H9 (cell line): ENCODE measurements around the gene LRRC36. TPM values are rescaled to one million over a fixed set of nuclear protein-coding genes. Genes with fewer than 3 reads are reported as not detected.

ENCODE experiments used
- DNase-seq: peaks from one replicate; pipeline ENCODE4 v3.0.0-alpha.2; 2017
- H2AFZ ChIP-seq: one replicate; pipeline ENCODE4 v1.6.1; 2013; ENCODE audit warnings: mild to moderate bottlenecking, low read length, control low read depth, moderate library complexity
- H2AK5ac ChIP-seq: 2 replicates; pipeline ENCODE4 v1.6.1; 2013; ENCODE audit warnings: low read length, control low read depth, mixed read lengths; ENCODE audit not compliant: insufficient read length
- H2BK120ac ChIP-seq: one replicate; pipeline ENCODE4 v1.6.1; 2013; ENCODE audit warnings: low read depth, mild to moderate bottlenecking, low read length, control low read depth, inconsistent platforms; ENCODE audit not compliant: poor library complexity, severe bottlenecking
- H2BK12ac ChIP-seq: 2 replicates; pipeline ENCODE4 v1.6.1; 2013; ENCODE audit warnings: low read length, control low read depth, mixed read lengths, low read depth; ENCODE audit not compliant: insufficient read length
- H2BK15ac ChIP-seq: 2 replicates; pipeline ENCODE4 v1.6.1; 2013; ENCODE audit warnings: low read depth, low read length, control low read depth
- H2BK20ac ChIP-seq: one replicate; pipeline ENCODE4 v1.6.1; 2013; ENCODE audit warnings: low read depth, mild to moderate bottlenecking, low read length, control low read depth, inconsistent platforms; ENCODE audit not compliant: poor library complexity, severe bottlenecking
- H2BK5ac ChIP-seq: 2 replicates; pipeline ENCODE4 v1.6.1; 2013; ENCODE audit warnings: low read length, control low read depth, mixed read lengths; ENCODE audit not compliant: insufficient read length
- H3K14ac ChIP-seq: 2 replicates; pipeline ENCODE4 v1.6.1; 2013; ENCODE audit warnings: low read length, control low read depth; ENCODE audit not compliant: insufficient read depth
- H3K18ac ChIP-seq: 2 replicates; pipeline ENCODE4 v1.6.1; 2013; ENCODE audit warnings: low read depth, mild to moderate bottlenecking, mixed read lengths, low read length, control low read depth; ENCODE audit not compliant: insufficient read length
- H3K23ac ChIP-seq: 2 replicates; pipeline ENCODE4 v1.6.1; 2013; ENCODE audit warnings: low read length, control low read depth, mixed read lengths, low read depth; ENCODE audit not compliant: insufficient read length
- H3K23me2 ChIP-seq: 2 replicates; pipeline ENCODE4 v1.6.1; 2013; ENCODE audit warnings: low read depth, mild to moderate bottlenecking, mixed read lengths, low read length, control low read depth; ENCODE audit not compliant: insufficient read length, poor library complexity, severe bottlenecking
- H3K27ac ChIP-seq: 2 replicates; pipeline ENCODE4 v1.5.1; 2013; ENCODE audit warnings: low read length, control low read depth, mixed read lengths, low read depth; ENCODE audit not compliant: insufficient read length
- H3K27me3 ChIP-seq: 2 replicates; pipeline ENCODE4 v1.6.1; 2013; ENCODE audit warnings: low read length, control low read depth, inconsistent platforms; ENCODE audit not compliant: insufficient read depth
- H3K4ac ChIP-seq: 2 replicates; pipeline ENCODE4 v1.6.1; 2013; ENCODE audit warnings: low read depth, mild to moderate bottlenecking, control low read depth, inconsistent platforms, low read length, moderate library complexity
- H3K4me1 ChIP-seq: 2 replicates; pipeline ENCODE4 v1.6.1; 2013; ENCODE audit warnings: low read length, control low read depth, inconsistent platforms; ENCODE audit not compliant: insufficient read depth
- H3K4me2 ChIP-seq: 2 replicates; pipeline ENCODE4 v1.6.1; 2013; ENCODE audit warnings: low read length, control low read depth, mixed read lengths; ENCODE audit not compliant: insufficient read length, insufficient read depth
- H3K56ac ChIP-seq: 2 replicates; pipeline ENCODE4 v1.6.1; 2013; ENCODE audit warnings: low read depth, mild to moderate bottlenecking, mixed read lengths, low read length, control low read depth; ENCODE audit not compliant: insufficient read length
- H3K79me1 ChIP-seq: 2 replicates; pipeline ENCODE4 v1.6.1; 2013; ENCODE audit warnings: low read depth, mild to moderate bottlenecking, moderate library complexity, low read length, control low read depth, inconsistent platforms; ENCODE audit not compliant: insufficient read depth, poor library complexity, severe bottlenecking
- H3K79me2 ChIP-seq: 2 replicates; pipeline ENCODE4 v1.6.1; 2013; ENCODE audit warnings: low read length, control low read depth, inconsistent platforms; ENCODE audit not compliant: insufficient read depth
- H3K9ac ChIP-seq: 2 replicates; pipeline ENCODE4 v1.6.1; 2013; ENCODE audit warnings: low read length, control low read depth, mixed read lengths; ENCODE audit not compliant: insufficient read length; ENCODE audit errors: extremely low read depth
- H3K9me3 ChIP-seq: one replicate; pipeline ENCODE4 v1.6.1; 2013; ENCODE audit warnings: low read depth, low read length, inconsistent platforms; ENCODE audit not compliant: control insufficient read depth
- H3T11ph ChIP-seq: one replicate; pipeline ENCODE4 v1.6.1; 2013; ENCODE audit warnings: mild to moderate bottlenecking, low read length, control low read depth, inconsistent platforms
- H4K20me1 ChIP-seq: one replicate; pipeline ENCODE4 v1.6.1; 2013; ENCODE audit not compliant: control insufficient read depth, insufficient read length, insufficient read depth
- H4K5ac ChIP-seq: 2 replicates; pipeline ENCODE4 v1.6.1; 2013; ENCODE audit warnings: low read depth, mild to moderate bottlenecking, mixed read lengths, low read length, control low read depth; ENCODE audit not compliant: insufficient read length
- H4K8ac ChIP-seq: replicated peaks from 2 replicates; pipeline ENCODE4 v1.6.1; 2013; ENCODE audit warnings: low read length, control low read depth, mixed read lengths, low read depth; ENCODE audit not compliant: insufficient read length
- H4K91ac ChIP-seq: 2 replicates; pipeline ENCODE4 v1.6.1; 2013; ENCODE audit warnings: low read depth, mild to moderate bottlenecking, moderate library complexity, mixed read lengths, low read length, control low read depth; ENCODE audit not compliant: insufficient read length
- H3K27ac Mint-ChIP-seq, 3 experiments: 2 replicates in 2 of 3; 3 replicates in 1 of 3; pipeline ENCODE4 v1.8.0; 2020 to 2021; ENCODE audit warnings: mixed read lengths in 3 of 3, mild to moderate bottlenecking in 1 of 3, moderate library complexity in 1 of 3
- H3K27me3 Mint-ChIP-seq: 2 replicates; pipeline ENCODE4 v1.8.0; 2021; ENCODE audit warnings: low read depth, mild to moderate bottlenecking, moderate library complexity, mixed read lengths
- H3K36me3 Mint-ChIP-seq, 3 experiments: 2 replicates in 2 of 3; 3 replicates in 1 of 3; pipeline ENCODE4 v1.8.0; 2020 to 2021; ENCODE audit warnings: low read depth in 3 of 3, mixed read lengths in 3 of 3; ENCODE audit not compliant: insufficient read depth in 1 of 3
- H3K4me1 Mint-ChIP-seq, 2 experiments: 2 replicates each; pipeline ENCODE4 v1.8.0; 2020; ENCODE audit warnings: mixed read lengths in 2 of 2
- H3K4me3 Mint-ChIP-seq, 2 experiments: 2 replicates in 1 of 2; 3 replicates in 1 of 2; pipeline ENCODE4 v1.8.0; 2020 to 2021; ENCODE audit warnings: mild to moderate bottlenecking in 2 of 2, mixed read lengths in 2 of 2, moderate library complexity in 1 of 2
- H3K9me3 Mint-ChIP-seq, 2 experiments: 2 replicates in 1 of 2; 3 replicates in 1 of 2; pipeline ENCODE4 v1.8.0; 2020; ENCODE audit warnings: mild to moderate bottlenecking in 2 of 2, mixed read lengths in 2 of 2, moderate library complexity in 1 of 2
- WGBS: extraction: QIAGEN DNeasy Blood & Tissue Kit; methylation state at CpG from one replicate; pipeline ENCODE4 v1.1.7; 2013; ENCODE audit warnings: missing lambda C conversion rate, low lambda C conversion rate, mixed read lengths; ENCODE audit not compliant: insufficient read length; ENCODE audit errors: extremely low coverage; 5-methylcytosine and 5-hydroxymethylcytosine counted together
- total RNA-seq: library from RNA; stranded (reverse); gene quantifications from 2 replicates; pipeline ENCODE4 v1.2.1, GENCODE V29; 2021
- TF ChIP-seq, protein P1 (sequence below): fragments of 200-600 bp; sonication (generic); conservative IDR thresholded peaks from 3 replicates; pipeline ENCODE4 v1.8.0; 2021; ENCODE audit warnings: antibody characterized with exemption, mild to moderate bottlenecking

LRRC36 gene
- total RNA-seq, 1 experiment from 2014 or later: not detected

DNA sequence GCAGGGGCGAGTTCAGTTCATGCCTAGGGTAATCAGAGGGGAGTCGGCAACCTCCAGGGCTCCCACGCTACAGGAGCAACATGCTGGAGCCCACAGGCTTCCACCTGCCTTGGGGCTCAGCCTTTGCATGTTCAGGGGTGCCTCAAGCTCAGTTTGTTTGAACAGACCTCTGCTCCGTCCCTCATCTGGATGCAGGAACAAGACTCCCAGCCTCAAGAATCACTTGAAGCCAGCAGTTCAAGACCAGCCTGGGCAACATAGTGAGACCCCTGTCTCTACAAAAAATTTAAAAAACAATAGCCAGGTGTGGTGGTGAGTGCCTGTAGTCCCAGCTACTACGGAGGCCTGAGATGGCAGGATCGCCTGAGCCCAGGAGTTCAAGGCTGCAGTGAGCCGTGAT is 99.4 kb downstream of the LRRC36 start:
- no peak overlapping the region for H2BK120ac ChIP-seq
- DNase-seq: no peak
- H3K56ac ChIP-seq: no peak overlapping the region
- no peaks in the 10 kb centered on the region for H3K79me1 ChIP-seq
- H2AFZ ChIP-seq: no peak overlapping the region
- no peak overlapping the region for H3K4me2 ChIP-seq
- peaks cover 6% of the 10 kb centered on the region for H3K23me2 ChIP-seq
- H3K27me3 Mint-ChIP-seq: peaks cover 16% of the 10 kb centered on the region
- H3K4me1 ChIP-seq: peaks cover 30% of the 10 kb centered on the region
- no peak overlapping the region for H2BK15ac ChIP-seq
- peak overlapping the region in 2 of 3 experiments; percentile 55 to 61; a peak in 2 of 7 replicates for H3K27ac Mint-ChIP-seq
- no CpG with 5 or more reads among the region's 7 CpGs for WGBS
- H2BK5ac ChIP-seq: no peak overlapping the region
- H3K36me3 Mint-ChIP-seq: no peaks in the 10 kb centered on the region; a peak in 1 of 7 replicates
- no peak overlapping the region for H3K27ac ChIP-seq
- H3K4ac ChIP-seq: no peak overlapping the region
- H3K4me1 Mint-ChIP-seq: peaks cover 72% of the 10 kb centered on the region in 2 experiments
- H3K79me2 ChIP-seq: no peaks in the 10 kb centered on the region; the same call in 1 of the 2 replicates
- TF ChIP-seq, protein P1, sequence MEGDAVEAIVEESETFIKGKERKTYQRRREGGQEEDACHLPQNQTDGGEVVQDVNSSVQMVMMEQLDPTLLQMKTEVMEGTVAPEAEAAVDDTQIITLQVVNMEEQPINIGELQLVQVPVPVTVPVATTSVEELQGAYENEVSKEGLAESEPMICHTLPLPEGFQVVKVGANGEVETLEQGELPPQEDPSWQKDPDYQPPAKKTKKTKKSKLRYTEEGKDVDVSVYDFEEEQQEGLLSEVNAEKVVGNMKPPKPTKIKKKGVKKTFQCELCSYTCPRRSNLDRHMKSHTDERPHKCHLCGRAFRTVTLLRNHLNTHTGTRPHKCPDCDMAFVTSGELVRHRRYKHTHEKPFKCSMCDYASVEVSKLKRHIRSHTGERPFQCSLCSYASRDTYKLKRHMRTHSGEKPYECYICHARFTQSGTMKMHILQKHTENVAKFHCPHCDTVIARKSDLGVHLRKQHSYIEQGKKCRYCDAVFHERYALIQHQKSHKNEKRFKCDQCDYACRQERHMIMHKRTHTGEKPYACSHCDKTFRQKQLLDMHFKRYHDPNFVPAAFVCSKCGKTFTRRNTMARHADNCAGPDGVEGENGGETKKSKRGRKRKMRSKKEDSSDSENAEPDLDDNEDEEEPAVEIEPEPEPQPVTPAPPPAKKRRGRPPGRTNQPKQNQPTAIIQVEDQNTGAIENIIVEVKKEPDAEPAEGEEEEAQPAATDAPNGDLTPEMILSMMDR: no peak
- H4K91ac ChIP-seq: no peak overlapping the region
- no peak overlapping the region for H3K14ac ChIP-seq
- no peak overlapping the region for H4K5ac ChIP-seq
- no peaks in the 10 kb centered on the region; the same call in 1 of the 2 replicates for H3K27me3 ChIP-seq
- H3K9me3 ChIP-seq: no peaks in the 10 kb centered on the region
- H3T11ph ChIP-seq: no peak overlapping the region
- no peak overlapping the region for H3K9ac ChIP-seq
- no peak overlapping the region for H2BK12ac ChIP-seq
- H2AK5ac ChIP-seq: no peak overlapping the region
- no peaks in the 10 kb centered on the region for H3K9me3 Mint-ChIP-seq
- H3K4me3 Mint-ChIP-seq: 0 out of 5 replicates have a peak overlapping the region, but pooled peaks of 1 of the 2 experiments have one; percentile 12
- no peaks in the 10 kb centered on the region for H4K20me1 ChIP-seq
- no peak overlapping the region for H3K23ac ChIP-seq
- H3K18ac ChIP-seq: no peak overlapping the region
- H2BK20ac ChIP-seq: no peak overlapping the region
- no peak overlapping the region for H4K8ac ChIP-seq
